ENCODE measurements around the gene GCA. TPM values are rescaled to one million over a fixed set of nuclear protein-coding genes. Genes with fewer than 3 reads are reported as not detected.

Gene GCA
- total RNA-seq, 4 donors from 2014 or later = 7.5 to 32.6 (median 20.2) TPM

DNA sequence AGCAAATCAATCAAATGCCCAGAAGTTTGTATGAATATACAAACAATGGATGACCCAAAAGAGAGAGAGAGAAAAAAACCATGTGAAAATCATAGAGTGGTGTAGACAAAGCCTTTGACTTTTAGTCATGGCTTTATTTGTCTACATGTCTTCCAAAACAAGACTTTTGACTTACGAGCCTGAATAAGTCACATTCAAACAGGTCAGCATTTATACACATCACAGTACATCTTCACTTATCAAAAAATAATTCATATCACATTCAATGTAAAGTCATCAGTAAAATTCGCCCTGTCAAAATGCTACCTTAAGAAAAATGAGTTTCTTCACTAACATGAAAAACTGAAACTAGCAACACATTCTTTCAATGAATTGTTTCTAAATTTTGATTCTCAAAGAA lies 27.3 kb upstream of the GCA start:
- intact Hi-C loops (cut with DNase I; ENCODE audit: low total_unique reads) = no loop called here
- DNase-seq (ENCODE audit: low spot score in 2 of 2) = no peak

DNA sequence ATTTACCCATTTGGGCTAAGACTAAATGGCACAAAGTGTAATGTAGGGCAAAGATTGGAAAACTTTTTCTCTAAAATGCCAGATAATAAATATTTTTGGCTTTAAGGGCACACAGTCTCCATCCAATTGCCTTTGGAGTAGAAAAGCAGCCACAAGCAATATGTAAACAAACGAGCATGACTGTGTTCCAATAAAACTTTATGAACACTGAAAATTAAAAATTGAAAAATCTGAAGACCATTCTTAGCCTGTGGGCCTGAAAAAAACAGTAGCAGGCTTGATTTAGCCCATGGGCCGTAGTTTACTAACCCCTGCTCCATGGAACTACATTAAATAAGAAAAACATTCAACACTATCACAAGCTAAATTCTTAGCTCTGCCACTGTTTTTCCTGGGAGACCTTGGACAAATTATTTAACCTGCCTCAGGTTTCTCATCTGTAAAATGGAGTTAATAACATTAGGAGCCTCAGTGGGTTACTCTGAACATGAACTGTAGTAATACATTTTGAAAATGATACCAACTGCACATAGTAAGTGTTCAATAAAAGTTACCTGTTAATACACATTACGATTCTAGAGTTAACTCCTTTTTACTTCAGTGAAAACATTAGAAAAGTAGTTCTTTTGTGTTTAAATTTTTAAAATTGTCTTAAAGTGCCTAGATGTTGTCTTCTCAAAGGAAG lies 26.7 kb upstream of the GCA start:
- WGBS, 2 donors = 67 to 69% methylated on average over 3 of the region's 3 CpGs
- intact Hi-C loops (cut with DNase I; ENCODE audit: low total_unique reads) = no loop called here
- H3K4me3 ChIP-seq (ENCODE audit: low read depth, poor library complexity, severe bottlenecking) = peak overlapping the region; percentile 100
- TF ChIP-seq, protein P1, sequence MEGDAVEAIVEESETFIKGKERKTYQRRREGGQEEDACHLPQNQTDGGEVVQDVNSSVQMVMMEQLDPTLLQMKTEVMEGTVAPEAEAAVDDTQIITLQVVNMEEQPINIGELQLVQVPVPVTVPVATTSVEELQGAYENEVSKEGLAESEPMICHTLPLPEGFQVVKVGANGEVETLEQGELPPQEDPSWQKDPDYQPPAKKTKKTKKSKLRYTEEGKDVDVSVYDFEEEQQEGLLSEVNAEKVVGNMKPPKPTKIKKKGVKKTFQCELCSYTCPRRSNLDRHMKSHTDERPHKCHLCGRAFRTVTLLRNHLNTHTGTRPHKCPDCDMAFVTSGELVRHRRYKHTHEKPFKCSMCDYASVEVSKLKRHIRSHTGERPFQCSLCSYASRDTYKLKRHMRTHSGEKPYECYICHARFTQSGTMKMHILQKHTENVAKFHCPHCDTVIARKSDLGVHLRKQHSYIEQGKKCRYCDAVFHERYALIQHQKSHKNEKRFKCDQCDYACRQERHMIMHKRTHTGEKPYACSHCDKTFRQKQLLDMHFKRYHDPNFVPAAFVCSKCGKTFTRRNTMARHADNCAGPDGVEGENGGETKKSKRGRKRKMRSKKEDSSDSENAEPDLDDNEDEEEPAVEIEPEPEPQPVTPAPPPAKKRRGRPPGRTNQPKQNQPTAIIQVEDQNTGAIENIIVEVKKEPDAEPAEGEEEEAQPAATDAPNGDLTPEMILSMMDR (IDR thresholded peaks at IDR 0.05) = no peak
- TF ChIP-seq POLR2A (IDR thresholded peaks at IDR 0.05) = no peak
- DNase-seq (ENCODE audit: low spot score in 2 of 2) = no peak

More for the DNA sequence above, 27.3 kb upstream of the GCA start:
- WGBS, 2 donors = 84% methylated on average over 2 of the region's 2 CpGs
- TF ChIP-seq, protein P1 (IDR thresholded peaks at IDR 0.05) = no peak
- no peak for TF ChIP-seq POLR2A (IDR thresholded peaks at IDR 0.05)
- no peak overlapping the region for H3K4me3 ChIP-seq (ENCODE audit: low read depth, poor library complexity, severe bottlenecking)

DNA sequence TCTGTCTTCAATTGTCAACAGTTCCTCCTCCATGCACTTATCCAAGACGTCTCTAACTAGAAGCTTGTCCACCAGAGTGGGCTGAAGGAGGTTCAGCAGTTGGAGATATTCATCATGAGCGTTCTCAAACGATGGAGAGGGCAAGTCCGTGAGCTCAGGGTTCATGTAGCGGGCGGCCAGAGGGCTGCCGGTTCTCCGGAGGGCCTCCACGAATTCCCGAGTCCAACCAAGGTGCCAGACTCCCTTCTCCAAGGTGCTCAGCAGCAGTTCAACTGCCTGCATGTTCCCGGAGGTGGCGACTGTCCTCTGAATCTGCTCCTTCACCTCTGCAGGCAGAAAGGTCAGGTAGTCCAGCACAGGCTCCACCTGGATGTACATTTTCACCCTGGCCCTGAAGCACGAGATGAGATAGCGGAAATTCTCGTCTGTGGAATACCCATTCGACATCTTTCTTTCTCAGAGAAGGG lies 26.0 kb upstream of the GCA start:
- intact Hi-C loops (cut with DNase I; ENCODE audit: low total_unique reads) = no loop called here
- 2 to 7% methylated on average over 15 to 16 of the region's 16 CpGs for WGBS, 2 donors
- H3K4me3 ChIP-seq (ENCODE audit: low read depth, poor library complexity, severe bottlenecking) = peak overlapping the region; percentile 100
- peak; percentile 22 to 86 for DNase-seq (ENCODE audit: low spot score in 2 of 2)
- TF ChIP-seq POLR2A (IDR thresholded peaks at IDR 0.05) = no peak
- TF ChIP-seq, protein P1 (IDR thresholded peaks at IDR 0.05) = no peak

DNA sequence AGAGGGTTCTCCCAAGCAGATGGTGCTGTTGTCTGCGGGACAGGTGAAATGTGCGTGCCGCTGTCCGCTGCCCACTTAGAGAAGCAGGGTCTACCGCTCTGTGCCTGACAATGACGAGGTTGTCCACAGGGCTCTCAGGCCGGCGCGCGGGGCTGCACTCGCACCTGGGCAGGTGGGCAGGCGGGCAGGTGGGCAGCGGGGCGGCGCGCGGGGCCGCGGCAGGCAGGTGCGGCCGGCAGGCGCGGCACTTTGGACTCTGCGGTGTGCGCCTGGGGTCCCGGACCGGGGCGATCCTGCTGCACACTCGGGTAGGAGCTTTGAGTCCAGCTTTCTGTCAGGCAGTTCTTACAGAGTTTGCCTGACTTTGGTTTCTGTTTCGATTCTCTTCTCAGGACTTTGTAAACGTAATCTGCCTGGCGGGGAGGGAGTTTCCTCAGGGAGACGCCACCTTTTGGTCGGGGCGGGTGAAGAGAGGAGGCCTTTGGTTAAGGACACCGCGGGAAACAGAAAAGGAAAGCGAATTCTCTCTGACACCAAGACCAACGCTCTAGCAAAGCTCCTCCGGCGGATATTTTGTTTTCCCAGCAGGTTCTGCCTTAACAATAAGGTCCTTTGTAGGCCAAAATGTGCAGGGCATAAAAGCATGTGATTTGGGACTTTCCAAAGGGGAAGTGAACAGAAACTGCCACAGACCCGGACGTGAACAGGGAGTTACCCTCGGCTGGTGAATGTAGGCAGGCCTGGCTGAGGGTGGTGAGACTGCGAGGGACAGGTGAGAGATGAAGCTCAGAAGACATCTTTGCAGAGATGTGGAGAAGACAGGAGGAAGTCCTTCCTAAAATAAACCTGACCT lies 25.4 kb upstream of the GCA start, which contains the start of gene IFIH1:
IFIH1 (minus strand) TSS at position 357 of the 853 bp plus-strand sequence. CDS start 377 bp downstream, outside the sequence.
- TF ChIP-seq, protein P1 (IDR thresholded peaks at IDR 0.05) = no peak
- TF ChIP-seq POLR2A (IDR thresholded peaks at IDR 0.05) = no peak
- peak; percentile 84 to 94 for DNase-seq (ENCODE audit: low spot score in 2 of 2)
- H3K4me3 ChIP-seq (ENCODE audit: low read depth, poor library complexity, severe bottlenecking) = peak within 1 kb of the TSS; percentile 100
- intact Hi-C loops (cut with DNase I; ENCODE audit: low total_unique reads) = no loop called here
- WGBS, 2 donors = 1% methylated on average over 26 to 33 of the region's 45 CpGs

DNA sequence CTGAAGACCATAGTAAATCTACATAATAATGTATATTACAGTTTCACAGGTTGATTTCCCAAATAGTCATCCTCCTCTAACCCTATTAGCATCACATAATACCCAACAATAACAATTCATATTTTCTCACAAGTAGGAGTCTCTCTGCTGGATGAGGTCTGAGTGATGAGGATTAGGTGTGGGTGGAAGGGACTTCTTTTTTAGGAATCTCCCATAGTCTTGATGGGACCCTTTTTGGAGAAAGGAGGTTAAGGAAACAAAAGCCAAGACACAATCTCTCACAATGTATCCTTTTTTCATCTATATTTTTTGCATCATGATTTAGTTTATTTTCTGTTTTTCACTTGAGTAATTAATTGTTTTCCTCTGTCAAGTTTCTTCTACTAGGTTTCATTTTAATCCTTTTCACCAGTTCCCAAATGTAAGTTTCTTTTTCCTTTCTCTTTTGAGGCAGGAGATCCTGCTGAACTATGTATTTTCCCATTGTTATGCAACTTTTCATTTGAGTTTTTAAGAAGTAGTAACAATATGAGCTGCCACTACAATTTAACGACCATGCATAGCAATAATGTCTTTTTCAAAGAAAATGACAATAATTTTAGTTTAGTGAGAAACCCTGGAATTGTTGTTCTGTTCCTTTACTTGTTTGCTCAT lies 22.9 kb upstream of the GCA start:
- 64 to 70% methylated on average over 1 of the region's 1 CpG for WGBS, 2 donors
- DNase-seq (ENCODE audit: low spot score in 2 of 2) = no peak
- intact Hi-C loops (cut with DNase I; ENCODE audit: low total_unique reads) = no loop called here
- no peak overlapping the region for H3K4me3 ChIP-seq (ENCODE audit: low read depth, poor library complexity, severe bottlenecking)
- TF ChIP-seq, protein P1 (IDR thresholded peaks at IDR 0.05) = no peak
- TF ChIP-seq POLR2A (IDR thresholded peaks at IDR 0.05) = no peak
